Left renal cortex interstitium (tissue), 4 donors: Measurements from ENCODE around the gene CFDP1. TPM values are rescaled to one million over a fixed set of nuclear protein-coding genes. Genes with fewer than 3 reads are reported as not detected.

Experiments used
- DNase-seq, 4 donors: peaks; one replicate each; pipeline ENCODE4 v3.0.0-alpha.2; 2013; ENCODE audit warnings: low read depth in 4 of 4, low spot score in 2 of 4, missing footprints in 1 of 4
- polyA plus RNA-seq, 4 donors: library from polyadenylated mRNA; unstranded; fragments of 120-200 nt; gene quantifications; one replicate each; pipeline ENCODE4 v1.2.1, GENCODE V29; 2013; ENCODE audit not compliant: insufficient read length in 4 of 4

Gene CFDP1
- polyA plus RNA-seq, 4 donors, result 156 to 189 (median 173) TPM

DNA sequence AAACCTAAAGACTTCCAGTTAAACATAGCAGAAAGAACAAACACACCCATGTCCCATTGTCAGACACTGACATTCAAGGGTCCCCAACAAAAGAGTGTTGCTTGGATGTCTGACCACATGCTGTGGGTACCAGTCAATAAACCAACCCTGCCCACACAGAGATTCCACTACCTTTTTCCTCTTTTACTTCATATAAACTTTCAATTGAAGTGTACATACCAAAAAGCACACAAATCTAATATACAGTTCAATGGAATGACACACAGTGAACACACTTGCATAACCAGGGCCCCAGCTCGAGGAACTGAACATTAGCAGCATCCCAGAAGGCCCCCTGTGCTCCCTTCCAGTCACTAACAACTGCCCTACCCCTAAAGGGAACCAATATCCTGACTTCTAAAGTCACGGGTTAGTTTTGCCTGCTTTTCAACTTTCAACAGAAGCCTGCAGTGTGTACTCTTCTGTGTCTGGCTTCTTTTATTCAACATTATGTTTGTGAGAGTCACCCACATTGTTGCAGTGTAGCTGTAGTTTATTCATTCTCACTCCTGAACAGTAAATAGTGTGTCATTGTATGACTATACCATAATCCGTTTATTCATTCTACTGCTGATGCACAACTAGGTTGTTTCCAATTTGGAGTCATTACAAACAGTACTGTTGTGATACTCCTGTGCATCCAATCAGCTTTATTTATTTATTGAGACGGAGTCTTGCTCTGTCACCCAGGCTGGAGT, 18.0 kb downstream of the CFDP1 start:
- no peak for DNase-seq

DNA sequence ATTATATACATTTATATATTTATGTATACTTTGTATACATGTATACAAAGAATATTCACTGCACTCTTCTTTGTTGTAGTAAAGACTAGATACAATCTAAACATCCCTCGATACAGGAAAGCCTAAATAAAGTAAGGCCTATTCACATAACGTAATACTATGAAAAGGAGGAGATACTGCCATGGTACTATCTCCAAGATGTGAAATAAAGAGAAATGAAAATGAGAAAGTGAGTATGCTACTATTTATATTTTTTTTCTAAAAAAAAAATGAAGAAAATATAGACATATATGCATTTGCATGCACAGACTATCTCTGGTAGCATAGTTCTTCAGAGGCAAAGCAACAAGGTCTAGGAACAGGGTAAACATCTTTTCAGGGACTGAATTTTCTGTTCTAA, 19.4 kb downstream of the CFDP1 start:
- no peak for DNase-seq

DNA sequence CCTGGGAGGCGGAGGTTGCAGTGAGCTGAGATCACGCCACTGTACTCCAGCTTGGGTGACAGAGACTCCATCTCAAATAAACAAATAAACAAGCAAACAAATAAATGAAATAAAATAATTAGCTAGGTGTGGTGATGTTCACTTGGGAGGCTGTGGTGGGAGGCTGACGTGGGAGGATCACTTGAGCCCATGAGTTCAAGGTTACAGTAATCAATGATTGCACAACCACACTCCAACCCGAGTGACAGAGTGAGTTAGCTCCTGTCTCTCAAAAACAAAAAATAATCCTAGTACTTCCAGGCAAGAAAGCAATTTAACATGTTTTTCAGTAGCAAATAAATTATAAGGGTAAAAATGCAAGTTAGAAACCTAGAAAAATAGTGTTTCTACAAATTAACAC, 26.4 kb downstream of the CFDP1 start:
- no peak for DNase-seq

DNA sequence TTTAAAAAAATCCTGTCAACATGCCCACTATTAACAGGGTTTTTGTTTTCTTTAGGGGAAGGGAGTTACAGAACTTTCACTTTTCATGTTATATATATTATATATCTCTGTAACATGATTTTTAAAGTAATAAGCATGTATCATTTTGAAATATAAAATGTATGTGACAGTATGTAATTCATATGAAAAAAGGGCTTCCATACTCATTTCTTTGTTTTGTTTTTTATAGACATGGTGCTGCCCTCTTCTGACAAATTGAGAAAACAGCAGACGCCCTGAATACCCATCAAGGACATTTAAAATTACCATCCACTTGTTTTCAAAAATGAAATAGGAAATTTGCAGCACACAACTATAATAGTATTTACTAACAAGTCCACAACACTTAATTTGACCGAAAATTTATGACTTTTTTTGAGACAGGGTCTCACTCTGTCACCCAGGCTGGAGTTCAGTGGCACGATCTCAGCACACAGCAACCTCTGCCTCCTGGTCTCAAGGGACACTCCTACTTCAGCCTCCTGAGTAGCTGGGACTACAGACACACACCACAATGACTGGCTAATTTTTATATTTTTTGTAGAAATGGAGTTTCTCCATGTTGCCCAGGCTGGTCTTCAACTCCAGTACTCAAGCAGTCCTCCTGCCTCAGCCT, 30.4 kb downstream of the CFDP1 start:
- DNase-seq, result peak in 1 of 4 donors; percentile 33

DNA sequence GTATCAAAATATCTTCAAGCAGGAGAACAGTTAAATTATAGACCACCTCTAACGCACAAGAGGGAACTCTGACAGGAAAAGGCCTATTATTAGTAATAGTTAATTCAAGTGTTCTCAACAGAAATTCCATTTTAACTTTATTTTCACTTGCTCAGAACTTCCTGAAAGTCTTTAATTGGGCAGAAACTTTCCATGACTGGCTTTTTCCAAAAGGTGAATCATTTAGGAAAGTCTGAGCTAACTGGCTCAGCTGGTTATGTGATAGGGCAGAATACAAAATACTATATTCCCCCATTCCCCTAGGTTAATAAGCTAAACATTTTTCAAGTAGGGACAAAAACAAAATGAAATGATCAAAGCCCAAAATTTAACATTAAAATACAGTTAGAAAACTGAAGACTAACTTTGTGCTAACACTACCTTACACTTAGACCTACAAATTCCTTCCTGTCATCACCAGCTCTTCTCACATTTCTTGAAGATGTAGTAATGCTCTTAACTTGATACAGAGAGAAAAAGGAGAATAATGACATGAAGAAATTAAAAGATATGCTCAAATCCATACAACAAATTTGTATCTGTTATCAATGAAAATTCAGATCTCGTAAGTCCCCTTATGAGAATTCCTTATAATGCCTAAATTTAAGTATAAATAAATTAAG, 31.0 kb downstream of the CFDP1 start:
- no peak for DNase-seq

DNA sequence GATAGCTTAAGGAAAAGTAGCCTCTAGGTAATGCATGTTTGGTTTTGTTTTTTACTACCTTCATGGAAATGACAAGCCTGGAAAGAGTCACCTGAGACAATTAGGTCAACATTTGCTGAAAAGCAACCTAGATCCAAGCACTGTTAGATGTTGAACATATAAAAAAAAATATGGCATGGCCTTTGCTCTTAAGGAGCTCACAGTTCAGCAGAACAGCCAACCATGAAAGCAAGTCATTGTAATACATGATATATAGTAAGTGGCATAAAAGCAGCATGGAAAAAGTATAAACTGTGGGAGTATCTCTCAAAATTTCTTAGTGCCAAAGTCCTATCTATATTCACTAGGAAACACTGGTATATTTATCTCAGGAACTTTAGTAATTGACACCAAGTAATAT, 31.6 kb downstream of the CFDP1 start:
- no peak for DNase-seq

DNA sequence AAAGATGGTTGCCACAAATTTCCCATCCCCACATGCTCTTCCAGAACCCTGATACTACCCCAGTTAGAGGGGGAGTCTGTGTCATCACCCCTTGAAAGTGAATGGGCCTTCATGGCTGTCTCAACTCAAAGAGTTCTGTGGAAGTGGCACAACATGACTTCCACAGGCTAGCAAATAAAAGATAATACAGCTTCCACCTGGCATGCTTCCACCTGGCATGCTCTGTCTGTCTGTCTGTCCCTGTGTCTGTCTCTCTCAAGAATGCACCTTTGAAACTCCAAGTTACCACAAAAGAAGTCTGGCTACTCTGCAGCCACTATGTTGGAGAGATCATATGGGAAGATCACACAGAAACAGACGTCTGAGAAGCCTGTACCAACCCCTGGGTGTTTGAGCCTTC, 35.0 kb downstream of the CFDP1 start:
- DNase-seq, result no peak

DNA sequence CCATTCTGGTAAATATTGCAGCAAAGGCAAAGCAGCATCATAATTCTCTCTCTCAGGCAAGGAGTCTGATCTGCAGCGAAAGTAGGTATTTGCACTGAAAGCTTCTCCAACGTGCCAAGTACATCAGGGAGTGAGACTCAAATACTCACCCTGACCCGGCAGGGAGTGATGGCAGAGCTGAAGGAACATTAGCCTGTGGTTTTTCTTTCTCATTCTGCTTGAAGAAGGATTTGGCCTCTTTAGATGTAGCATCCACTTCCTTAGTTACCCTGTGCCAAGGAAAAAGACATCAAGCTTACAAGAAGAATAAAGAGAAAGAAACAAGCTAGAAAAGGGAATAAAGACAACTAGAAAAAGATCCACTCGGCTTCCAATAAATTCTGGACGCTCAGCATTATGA, 38.4 kb downstream of the CFDP1 start:
- DNase-seq, result no peak

DNA sequence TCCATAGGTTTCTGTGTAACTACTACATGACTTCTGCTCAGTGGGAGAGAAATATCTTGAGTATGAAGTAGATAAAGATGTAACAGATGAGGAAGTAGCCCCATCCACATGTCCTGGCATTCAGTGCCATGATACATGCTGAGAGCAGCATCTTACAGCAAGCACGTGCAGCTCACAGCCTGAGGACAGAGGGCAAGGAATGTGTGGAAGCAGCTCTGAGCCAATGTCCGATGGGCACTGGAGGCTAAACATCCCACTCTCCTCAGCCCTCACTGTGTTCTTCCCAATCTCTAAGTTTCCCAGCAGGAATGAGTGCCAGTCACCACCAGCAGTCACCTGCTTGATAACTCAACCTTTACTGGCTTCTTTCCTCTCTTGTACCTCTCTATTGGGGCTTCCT, 40.4 kb downstream of the CFDP1 start:
- no peak for DNase-seq

DNA sequence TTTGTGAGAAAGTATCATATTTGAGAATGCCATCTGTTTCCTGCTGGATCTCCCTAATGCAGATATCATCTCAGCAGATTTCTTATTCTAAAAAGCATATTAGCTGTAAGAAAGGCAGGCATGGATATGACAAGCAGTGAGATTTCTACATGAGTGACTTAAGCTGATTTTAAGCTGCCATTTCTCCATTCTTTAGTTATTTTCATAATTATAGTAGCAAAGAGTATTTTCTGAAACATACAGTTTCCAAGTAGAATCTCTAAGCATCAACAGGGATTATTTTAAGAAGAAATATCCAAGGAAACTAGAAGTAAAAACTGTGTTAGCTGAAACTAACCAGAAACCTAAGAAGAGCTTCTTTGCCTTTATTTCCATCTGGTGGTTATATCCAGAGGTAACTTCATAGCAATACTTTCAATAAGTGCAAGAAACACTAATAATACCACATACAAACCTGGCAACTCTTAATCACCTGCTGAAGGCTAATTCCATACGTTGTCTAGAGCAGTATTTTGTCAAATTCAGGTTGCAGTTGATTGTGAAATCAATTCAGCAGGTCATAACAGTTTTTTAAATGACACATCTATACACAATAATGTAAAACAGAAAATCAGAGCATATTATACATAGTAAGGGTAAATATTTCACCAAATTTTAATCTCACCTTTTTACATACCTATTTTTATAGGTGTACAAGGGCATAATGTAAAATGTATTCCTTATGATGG, 42.2 kb downstream of the CFDP1 start:
- no peak for DNase-seq

DNA sequence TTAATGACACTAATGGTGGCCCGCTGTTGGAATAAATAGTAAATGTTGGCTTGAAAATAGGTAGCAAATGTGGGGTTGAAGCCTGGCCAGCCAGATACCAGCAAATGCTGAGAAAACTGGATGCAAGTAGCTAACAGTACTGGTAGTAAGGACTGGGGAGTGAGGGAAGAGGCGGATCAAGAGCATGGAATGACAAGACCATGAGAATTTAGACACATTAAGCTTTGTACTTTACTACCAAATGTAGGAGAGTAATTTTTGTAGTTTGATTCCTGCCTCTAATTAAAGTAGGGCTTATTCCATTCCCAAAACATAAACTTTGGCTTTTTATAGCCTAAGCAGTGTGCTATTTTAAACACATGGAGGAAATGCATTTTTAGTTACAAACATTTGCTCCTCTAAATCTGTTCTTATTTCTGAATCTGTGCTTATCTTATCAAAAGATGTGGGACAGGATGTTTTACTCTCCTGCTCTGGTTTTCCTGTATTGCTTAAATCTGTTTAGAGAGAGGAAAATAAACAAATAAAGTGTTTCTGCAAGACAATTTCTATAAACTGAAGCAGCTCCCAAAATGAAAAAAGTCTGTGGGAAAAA, 44.1 kb downstream of the CFDP1 start:
- DNase-seq, result no peak

DNA sequence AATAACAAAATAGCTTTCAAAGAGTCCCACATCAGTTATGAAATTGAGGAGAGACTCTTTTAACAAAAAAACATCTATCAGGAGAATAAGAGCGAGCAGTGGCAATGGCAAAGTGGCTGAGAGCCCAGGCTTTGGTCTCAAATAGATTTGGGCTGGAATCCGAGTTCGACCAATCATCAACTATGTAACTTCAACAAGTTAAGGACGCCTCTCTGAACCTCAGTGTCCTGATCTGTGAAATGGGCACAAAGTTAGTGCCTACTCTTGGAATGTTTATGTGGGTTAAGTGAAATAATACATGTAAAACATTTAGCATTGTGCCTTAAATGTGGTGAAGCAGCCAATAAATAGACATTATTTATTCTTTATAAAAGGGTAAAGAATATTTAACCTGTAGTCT, 45.4 kb downstream of the CFDP1 start:
- DNase-seq, result no peak

DNA sequence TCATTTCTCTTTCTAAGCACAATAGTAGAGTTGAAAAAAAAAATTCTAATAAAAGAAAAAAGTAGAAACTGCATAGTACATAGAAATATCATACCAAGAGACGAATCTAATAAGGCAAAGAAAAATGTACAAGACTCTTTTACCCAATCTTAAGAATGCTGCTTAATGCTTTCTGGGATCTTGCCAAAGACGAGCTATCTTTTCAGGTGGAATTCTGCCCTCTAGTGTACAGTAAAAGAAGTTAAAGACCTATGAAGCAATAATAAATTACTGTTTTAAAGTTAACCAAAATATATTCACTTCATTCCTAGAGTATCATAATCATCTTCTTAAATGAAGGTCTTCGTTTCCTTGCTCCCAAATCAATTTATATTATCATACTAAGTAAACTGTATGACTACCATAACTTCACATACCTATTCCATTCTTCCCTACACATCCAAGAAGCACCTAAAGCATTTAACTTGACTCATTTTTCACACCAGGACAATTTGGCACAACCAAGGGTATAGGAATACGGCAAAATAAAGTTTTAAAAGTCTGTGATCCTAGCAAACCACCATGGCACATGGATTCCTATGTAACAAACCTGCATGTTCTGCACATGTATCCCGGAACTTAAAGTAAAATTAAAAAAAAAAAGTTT, 47.7 kb downstream of the CFDP1 start:
- DNase-seq, result peak; percentile 52 to 64 (median 58)

DNA sequence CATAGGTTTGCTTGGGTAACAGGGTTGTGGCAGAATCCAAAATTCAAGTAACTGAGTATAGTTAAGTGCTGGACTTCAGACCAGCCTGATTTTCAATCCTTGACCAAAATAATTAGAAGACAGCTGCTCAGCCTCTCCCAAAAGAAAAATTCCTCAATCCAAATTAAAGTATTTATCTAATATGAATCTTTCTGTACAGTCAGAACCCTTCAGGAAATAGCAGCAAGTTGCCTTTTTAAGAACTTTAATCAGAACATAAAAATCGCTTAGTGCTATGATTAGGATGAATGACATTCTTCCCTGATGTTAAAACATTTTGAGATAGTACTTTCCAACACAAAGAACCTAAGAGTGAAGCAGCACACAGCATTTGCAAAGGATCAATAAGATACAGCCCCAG, 50.2 kb downstream of the CFDP1 start:
- DNase-seq, result no peak

DNA sequence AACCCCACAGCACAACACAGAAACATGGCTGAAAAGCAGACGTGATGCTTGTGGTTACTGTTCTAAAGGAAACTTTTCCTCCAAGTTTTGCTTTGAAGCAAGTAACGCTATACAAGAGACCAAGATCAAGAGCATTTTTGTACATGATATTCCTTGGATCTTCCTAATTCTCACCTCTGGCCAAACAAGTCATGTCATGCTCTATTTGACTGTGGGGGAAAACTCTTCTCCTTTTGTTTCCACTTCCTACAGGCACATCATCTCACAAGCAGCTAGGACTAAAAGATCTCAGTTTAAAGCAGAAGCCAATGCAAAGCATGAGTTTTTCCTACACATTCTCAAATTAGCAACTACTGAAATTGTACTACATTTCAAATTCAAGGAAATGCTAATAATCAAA, 50.7 kb downstream of the CFDP1 start:
- DNase-seq, result no peak

DNA sequence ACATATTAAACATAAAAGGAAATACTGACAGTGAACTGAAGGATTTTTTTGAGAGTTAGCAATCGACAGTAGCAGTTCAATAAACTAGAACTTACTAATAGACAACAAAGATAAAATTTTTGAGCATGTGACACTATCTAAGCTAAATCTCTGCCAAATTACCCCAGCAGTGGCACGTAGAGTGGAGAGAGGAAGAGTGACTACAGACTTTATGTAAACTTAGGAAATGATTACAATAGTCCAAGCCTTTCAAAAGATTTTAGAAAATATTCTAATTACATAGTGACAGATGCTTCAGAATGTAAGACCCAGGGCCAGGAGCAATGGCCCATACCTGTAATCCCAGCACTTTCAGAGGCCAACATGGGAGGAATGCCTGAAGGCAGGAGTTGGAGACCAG, 52.4 kb downstream of the CFDP1 start:
- no peak for DNase-seq

DNA sequence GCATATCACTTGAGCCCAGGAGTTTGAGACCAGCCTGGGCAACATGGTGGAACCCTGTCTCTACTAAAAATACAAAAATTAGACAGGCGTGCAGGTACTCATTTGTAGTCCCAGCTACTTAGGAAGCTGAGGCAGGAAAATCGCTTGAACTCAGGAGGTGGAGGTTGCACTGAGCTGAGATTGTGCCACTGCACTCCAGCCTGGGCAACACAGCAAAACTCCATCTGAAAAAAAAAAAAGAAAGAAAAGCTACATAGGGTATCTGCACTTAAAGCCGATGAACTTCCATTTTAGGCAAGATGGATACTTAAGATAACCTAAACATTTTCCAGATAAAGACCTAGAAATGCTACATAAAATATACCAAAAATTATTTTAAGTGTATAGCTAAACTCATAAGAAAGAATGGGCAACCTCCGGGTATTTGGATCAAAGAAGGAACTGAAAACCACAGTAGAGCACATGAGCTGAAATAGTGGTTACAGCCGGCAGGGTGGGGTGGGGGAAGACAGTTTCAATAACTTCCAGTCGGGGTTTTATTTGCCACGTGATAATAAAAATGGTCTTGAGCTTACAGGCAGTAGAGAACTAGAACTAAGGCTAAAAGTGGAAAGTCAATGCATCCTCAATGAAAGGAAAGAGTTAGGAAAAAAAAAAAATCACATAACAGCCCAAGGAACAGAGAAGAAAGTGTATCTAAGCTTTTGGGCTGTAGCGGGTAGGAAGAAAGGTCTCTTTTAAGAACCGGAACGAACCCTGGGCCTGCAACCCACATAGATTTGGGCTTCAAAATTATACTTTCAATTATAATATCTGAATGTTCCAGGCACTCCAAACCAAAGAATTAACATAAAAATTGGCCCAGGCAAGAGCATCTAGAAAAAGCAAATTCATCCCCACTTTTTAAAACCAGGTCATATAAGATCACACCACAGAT, 53.1 kb downstream of the CFDP1 start:
- no peak for DNase-seq

DNA sequence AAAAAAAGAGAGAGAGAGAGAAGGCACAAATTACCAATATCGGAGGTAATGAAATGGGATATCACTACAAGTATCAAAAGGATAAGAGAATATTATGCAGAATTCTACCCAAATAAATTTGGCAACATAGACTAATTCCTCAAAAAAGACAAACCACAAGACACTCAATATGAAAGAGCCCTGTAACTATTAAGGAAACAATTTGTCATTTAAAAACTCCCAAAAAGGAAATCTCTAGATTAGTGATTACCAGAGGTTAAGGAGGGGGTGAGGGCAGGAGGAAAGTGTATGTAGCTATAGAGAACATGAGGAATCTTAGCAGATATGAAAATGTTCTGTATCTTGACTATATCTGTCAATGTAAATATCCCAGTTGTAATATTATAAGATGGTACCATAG, 54.0 kb downstream of the CFDP1 start:
- DNase-seq, result no peak

DNA sequence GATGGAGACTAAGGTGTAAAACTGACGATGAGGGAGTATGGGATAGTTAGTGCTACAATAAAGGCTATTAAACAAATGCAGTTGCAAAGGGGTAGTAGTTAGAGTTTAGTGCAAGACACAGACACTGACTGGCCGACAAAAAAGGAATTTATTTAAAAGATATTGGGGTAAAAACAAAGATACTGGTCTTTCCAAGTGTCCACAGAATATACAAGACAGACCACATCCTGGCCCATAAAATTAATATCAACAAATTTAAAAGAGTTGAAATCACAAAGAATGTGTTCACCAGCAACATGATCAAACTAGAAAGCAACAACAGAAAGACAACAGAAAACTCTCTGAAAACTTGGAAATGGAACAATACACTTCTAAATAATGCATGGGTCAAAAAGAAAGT, 54.7 kb downstream of the CFDP1 start:
- DNase-seq, result no peak
